GM19463 (cell line): ENCODE data around the gene CORO7.
A peak's percentile ranks its signal among the peaks of the same experiment; 100 is the strongest.
"Not testable (repeated sequence)": the region's sequence is repeated elsewhere in the genome, so short reads cannot be mapped to it uniquely, and the experiment has no call there.

Experiments
- ATAC-seq: cut with Tn5 transposase; IDR thresholded peaks from one replicate; pipeline ENCODE4 v1.9.1; 2021; ENCODE audit warnings: mild to moderate bottlenecking, moderate library complexity; ENCODE audit not compliant: unreplicated experiment

Gene CORO7

DNA sequence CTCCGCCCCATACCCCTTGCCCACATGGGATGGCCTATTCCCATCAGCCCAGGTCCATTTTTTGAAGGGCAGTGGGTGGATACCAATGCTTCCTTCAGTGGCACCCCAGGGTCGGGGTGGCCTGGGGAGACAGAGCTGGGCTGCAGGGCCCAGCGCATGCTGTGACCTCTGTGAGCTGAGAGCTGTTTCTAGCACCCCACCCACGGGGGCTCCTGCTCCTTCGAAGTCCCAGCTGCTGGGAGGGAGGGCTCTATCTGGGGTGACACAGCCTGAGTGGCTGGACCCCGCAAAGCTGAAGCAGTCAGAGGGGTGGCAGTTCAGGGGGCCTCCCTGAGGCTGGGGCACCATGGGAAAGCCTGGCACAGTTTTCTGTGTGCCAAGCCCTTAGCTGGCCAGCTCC is 76.0 kb downstream of the CORO7 start:
- no peak for ATAC-seq

DNA sequence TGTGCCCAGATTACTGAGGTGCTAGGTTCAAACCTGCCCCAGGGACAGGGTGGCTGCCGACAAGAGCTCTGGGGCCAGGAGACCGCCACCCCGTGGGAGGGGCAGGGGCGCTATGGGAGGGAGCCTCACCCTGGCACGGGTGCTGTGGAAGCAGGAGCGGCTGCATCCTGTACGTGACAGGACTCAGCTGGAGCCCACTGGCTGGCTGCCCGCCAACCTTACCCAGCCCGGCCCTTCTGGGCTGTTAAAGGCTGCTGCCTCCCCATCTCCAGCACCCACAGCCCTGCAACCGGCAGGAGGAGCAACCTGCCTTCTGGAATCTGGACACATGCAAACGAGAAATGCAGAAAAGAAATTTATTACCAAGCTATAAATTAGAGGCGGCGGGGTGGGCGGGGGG is 76.5 kb downstream of the CORO7 start:
- ATAC-seq = no peak

DNA sequence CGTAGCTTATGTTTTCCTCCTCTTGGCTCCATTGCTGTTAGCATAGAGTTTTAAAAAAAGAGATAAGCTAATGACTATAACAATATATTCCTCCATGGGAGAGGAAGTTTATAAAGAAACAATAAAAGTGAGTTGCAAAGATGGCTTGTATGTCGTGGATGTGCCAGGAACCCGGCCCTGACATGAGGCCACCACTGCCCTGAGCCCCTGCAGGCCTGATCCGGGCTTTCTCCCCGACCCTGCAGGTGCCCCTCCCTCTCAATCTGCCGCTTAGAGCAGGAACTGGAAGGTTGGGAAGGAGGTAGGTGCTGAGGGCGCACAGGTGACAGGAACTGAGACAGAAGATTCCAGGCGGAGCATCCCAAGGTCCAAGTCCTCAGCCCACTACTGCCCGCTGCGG is 76.9 kb downstream of the CORO7 start:
- ATAC-seq = no peak

DNA sequence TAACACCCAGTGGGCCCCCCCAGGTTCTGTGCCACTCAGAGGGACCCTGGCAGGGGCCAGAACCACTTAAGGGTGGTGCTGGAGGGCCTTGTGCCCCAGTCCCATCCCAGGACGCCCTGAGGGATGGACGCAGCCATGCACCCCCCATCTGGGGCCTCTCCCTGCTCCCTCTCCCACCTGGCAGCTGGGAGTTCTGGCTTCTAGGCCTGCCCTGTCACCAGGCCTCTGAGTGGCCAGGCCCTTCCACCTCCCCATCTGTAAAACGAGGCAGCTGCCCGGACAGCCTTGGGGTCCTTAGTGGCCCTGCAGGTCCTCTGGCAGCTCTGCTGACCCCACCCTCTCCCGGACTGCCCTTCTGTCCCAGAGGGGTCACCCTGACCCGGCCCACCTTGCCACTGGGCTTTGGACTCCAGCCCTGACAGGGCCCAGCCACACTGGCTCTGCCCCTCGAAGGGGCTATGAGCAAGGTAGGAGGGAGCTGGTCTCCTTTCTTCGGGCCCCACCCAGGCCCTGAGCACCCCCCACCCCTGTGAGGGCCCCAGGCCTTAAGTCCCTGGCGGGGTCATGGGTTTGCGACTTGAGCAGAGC is 77.6 kb downstream of the CORO7 start:
- no peak for ATAC-seq

DNA sequence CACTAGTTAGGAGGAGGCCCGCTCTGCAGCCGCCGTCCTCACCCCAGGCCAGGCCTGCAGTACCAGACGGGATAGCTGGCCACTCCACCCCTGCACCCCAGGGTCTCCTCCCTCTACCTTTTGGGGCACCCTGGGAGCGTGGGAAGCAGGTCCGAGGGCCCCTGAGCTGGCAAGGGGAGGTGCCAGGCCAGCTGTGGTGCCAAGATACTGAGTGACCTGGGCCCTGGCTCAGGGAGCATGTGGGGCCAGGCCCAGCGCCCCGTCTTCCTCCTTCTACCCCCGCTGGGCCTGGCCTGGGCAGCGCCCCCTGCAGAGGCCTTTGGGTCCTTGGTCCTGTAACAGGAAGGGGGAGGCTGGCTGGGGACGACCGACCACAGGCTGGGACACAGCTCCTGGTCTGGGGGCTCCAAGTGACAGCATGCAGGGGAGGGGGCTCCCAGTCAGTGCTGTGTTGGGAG is 78.2 kb downstream of the CORO7 start:
- ATAC-seq = no peak

DNA sequence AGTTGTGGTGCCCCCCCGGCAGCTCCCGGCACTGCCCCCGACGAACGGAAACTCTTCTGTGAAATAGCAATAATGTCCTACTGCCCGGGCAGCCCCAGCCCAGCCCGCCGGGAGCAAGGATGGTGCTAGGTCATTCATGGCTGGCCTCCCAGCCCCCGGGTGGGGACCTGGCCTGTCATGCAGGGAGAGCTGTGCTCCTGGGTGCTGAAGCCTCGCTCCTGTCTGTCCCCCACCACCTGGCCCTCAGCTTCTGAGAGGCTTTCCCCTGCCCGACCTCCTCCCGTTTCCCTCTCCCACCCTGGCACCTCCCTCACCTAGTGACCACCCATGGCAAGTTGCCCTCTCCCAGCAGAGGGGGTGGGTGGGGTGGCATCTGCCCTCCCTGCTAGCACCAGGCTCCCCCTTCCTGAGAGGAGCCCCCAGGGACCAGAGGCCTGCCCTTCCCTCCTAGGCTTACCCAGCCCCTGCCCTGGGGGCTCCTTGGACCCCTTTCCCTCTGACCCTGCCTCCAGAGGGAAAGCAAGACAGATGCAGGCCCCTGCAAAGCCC is 78.8 kb downstream of the CORO7 start:
- ATAC-seq = no peak

DNA sequence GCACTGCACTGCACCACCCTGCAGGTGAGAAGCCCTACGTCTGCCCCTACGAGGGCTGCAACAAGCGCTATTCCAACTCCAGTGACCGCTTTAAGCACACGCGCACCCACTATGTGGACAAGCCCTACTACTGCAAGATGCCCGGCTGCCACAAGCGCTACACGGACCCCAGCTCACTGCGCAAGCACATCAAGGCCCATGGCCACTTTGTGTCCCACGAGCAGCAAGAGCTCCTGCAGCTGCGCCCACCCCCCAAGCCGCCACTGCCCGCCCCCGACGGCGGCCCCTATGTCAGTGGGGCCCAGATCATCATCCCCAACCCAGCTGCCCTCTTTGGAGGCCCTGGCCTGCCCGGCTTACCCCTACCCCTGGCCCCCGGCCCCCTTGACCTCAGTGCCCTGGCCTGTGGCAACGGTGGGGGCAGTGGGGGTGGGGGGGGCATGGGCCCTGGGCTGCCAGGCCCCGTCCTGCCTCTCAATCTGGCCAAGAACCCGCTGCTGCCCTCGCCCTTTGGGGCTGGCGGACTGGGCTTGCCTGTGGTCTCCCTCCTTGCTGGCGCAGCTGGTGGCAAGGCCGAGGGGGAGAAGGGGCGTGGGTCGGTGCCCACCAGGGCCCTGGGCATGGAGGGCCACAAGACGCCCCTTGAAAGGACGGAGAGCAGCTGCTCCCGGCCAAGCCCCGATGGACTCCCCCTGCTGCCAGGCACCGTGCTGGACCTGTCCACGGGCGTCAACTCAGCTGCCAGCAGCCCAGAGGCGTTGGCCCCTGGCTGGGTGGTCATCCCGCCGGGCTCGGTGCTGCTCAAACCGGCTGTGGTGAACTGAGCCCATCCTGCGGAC is 79.5 kb downstream of the CORO7 start:
- no peak for ATAC-seq

DNA sequence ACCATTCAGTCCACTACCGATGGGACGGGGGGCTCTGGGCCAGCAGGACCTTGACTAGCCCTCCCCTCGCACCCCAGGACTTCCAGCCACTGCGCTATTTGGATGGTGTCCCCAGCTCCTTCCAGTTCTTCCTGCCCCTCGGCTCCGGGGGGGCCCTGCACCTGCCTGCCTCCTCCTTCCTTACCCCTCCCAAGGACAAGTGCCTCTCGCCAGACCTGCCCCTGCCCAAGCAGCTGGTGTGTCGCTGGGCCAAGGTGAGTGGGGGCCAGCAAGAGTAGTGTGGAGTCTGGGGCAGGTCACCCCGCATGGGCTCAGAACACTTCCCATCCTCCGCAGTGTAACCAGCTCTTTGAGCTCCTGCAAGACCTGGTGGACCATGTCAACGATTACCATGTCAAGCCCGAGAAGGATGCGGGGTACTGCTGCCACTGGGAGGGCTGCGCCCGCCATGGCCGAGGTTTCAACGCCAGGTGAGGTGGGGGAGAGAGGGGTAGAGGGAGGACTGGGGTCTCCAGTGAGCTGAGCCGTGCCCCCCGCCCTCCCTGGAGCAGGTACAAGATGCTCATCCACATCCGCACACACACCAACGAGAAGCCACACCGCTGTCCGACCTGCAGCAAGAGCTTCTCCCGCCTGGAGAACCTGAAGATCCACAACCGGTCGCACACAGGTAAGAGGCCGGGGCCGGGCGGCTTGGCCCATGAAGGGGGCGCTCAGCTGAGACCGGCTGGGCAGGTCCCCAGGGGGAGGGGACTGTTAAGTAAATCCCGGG is 81.5 kb downstream of the CORO7 start:
- ATAC-seq = no peak

DNA sequence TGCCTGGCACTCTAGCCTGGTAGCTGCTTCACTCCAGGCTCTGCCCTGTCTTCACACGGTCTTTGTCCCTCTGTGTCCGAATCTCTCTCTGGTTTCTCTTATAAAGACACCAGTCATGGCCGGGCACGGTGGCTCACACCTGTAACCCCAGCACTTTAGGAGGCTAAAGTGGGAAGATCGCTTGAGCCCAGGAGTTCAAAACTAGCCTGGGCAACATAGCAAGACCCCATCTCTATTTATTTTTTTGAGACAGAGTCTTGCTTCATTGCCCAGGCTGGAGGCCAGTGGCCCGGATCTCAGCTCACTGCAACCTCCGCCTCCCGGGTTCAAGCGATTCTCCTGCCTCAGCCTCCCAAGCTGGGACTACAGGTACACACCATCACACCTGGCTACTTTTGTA is 82.7 kb downstream of the CORO7 start:
- ATAC-seq = not testable (repeated sequence)

DNA sequence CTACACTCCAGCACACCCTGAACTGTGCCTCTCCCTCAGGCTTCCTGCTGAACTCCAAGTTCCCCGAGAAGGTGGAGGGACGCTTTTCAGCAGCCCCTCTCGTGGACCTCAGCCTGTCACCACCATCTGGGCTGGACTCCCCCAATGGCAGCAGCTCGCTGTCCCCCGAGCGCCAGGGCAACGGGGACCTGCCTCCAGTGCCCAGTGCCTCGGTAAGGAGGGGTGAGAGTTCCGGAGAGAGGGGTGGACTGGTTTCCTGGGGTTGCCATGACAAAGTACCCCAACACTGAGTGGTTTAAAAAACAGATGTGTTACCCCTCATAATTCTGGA is 83.1 kb downstream of the CORO7 start:
- ATAC-seq = no peak

DNA sequence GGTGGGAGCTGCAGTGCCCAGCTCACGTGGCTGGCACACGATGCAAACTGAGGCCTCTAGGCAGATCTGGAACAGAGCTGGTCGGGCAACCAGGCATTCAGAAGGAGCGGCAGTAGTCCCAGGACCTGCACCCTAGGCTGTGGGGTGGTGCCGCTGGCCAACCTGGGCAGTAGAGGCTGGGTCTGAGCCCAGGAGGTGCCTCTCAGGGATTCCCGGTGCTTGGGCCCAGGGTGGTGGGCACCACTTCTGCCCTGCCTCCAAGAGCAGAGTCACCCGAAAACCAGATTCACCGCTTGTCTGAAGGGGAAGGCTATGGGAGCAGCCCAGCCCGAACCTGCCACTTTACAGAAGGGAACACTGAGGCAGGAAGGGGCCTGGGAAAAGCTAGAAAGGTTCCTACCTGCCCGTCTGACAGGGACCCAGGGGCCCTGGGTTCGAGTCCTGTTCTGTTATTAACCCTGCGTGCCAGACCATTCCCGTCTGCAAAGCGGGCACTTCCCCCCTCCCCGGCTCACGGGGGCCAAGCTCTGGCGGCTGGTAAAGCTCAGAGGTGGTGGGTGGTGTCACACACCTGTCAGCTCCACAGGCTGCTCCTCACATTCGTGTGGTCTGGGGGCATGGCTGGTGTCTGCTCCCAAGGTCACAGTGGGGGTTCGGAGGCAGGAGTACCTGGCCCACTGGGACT is 83.6 kb downstream of the CORO7 start:
- ATAC-seq = no peak

DNA sequence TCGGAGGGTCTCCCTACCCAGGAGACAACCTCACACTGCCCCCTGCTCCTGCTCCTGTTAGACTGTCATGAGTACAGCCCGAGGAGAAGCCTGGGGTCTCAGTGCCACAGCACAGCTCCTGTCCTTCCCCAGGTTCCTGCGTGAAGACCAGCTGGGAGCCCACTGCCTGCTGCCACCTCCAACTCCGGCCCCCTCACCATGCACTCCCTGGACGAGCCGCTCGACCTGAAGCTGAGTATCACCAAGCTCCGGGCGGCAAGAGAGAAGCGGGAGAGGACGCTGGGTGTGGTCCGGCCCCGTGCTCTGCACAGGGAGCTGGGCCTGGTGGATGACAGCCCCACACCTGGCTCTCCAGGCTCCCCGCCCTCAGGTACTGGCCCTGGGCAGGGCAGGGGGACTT is 84.3 kb downstream of the CORO7 start:
- no peak for ATAC-seq

DNA sequence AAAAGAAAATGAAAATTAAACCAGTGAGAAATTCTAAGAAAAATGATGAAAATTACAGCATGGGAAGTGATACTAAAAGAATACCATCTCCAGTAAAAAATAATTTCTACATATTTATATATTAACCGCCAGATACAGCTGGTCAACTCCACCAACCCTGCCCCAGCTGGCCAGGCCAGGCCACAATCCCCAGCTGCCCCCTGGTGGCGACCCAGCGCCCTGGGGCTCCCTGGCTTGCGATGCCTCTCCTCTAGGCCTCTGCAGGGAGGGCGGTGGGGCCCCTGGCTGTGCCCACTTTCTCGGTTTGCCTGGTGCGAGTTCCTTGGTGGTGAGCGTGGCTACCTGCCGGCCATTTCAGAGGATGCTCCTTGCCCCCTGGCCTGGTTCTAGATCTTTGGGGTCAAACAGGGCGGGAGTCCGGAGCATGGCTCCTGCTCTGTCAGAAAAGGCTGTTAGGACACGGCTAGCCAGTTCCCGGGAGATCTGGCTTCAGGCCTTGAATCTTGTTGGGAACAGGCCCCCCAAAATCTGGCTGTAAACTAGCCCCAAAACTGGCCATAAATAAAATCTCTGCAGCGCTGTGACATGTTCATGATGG is 86.0 kb downstream of the CORO7 start:
- peak; percentile 47 for ATAC-seq

DNA sequence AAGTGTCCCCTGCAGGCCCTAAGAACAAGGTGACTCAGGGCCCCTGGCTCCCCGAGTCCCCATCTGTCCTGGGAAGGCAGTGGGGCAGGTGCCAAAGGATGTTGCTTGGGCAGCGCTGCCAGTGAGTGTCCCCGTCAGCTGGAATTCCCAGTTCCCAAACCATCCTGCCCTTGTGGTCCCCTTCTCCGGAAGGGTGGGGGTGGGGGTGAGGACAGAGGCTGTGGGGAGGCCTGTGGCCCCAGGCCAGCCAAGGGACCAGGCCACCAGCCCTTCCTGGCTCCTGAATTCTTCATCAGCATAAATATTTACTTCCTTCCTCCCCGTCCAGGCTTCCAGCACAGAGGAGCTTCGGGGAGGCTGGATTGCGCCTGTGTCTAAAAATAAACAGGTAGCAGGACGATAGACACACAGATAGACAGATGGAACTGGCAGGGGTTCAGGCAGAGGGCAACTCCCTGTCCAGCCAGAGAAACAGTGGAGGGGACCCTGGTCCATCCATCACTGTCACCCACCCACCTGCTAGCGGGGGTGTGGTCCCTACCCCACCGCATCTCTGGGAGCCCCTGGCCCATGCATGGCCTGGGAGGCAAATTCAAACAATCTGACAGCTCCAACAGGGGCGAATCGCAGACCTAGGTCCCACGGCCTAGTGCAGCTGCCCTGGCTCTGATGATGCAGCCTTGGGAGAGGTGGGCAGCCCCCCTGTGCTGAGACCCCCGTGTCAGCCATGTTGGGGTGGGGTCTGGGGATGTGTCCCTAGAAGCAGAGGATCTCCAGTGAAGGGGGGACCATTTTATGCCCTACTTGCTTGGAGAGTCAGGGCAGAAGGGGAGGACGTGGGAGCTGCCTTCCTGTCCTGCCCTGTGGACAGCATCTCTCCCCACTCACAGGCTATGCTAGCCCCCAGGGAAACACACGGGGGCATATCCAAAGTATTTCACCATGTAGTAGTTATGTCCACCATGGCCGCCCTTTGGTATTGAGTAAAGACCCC is 87.3 kb downstream of the CORO7 start:
- no peak for ATAC-seq

DNA sequence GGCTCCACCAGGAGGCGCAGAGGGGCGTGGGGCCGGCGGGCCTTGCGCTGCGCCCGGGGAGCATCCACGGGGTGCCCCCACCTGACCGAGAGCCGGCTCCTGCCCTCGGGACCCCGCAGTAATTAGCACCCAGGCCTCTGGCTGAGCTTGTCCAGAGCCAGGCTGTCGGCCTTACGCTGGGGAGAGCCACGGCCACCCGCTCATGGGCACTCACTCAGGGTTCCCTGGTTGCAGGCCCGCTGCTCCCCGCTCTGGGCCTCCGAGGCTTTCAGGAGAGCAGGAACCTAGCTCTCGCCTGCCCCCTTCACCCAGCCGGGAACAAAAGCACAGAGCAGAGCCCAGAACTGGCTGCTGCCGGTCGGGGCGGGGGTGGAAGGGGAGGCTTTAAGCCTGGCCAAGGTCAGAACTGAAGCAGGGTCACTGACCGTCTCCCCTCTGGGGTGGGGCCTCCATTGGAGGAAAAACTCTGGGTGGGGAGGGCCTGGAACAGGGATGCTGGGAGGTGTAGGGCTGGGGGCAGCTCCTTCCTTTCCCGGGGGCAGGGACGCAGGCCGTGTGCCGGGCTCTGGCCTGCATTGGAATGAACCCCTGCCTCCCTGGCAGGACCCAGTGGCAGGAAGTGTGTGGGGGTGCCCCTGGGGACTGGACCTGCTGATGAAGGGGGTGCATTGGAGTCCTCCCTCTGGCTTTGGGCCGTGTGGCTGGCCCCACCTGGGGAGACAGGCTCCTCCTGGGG is 88.2 kb downstream of the CORO7 start:
- ATAC-seq = peak; percentile 52

DNA sequence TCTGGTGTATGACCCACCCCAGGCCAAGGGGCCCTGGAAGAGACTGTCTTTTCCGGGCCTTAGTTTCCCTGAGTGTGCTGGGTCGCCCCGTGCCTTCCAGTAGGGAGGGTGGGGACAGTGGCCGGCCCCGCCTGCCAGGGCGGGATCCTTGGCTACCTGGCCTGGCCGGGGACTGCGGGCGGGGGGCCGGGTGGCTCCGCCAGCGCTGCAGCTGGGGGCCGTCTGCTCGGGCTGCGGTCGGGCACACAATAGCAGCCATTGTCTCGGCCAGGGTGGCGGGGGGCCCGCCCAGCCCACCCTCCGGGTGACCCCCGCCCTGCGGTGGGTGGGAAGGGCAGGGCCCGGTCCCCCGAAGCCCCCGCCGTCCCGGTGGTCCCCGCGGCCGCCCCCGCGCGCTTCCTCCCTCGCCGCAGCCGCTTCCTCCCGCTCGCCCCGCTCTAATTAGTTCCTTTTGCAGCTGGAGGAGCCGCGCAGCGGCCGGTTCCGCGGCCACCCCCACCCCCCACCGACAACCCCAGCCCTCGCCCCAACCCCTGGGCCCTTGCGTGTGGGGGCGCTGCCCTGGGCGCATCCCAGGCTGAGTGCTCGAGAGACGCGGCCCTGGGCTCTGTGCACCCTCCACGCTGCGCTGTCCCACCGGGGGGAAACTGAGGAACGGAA is 88.9 kb downstream of the CORO7 start:
- ATAC-seq = no peak

DNA sequence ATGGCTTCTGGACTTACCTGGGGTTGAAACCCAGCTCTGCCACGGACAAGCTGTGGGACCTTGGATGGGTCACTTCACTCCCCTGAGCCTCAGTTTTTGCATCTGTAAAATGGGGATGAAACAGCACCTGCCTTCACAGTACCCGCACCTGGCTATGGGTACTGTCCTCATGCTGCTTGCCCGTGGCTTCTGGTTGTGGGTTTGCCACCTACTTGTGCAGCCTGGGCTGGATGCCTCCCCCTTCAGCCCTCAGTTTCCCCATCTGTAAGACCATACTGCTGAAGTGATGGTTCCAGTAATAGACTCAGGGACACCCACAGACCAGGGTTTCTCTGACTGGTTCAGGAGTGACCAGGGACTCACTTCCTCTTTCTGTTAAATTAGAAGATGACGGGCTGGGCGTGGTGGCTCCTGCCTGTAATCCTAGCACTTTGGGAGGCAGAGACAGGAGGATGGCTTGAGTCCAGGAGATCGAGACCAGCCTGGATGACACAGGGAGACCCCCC is 91.1 kb downstream of the CORO7 start:
- ATAC-seq = no peak
